ENCODE measurements around the gene ZNF652. TPM values are rescaled to one million over a fixed set of nuclear protein-coding genes. Genes with fewer than 3 reads are reported as not detected.

The ZNF652 gene
- total and polyA plus RNA-seq, 2 of the 4 experiments (the other 2 are of a cell fraction): 3.6 to 8.8 TPM

DNA sequence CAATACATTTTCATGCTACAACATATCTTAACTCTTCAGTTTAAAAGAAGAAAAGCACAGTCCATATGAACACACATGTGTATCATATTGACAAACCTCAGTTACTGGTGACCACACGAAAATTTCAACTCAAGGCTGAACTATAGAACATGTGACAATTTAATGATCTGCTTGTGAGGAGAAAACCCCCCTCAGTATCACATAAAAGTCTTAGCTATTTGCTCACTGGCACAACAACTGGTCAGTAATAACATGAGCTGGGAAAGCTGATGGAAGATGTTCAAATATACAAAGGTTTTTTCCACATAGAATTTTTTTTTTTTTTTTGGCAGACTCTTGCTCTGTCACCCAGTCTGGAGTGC, 19.5 kb downstream of the ZNF652 start:
- Histone ChIP-seq H2AK5ac (ENCODE audit: low read depth, low read length) (no peak overlapping the region), H2BK15ac (ENCODE audit: low read depth, low read length) (peak overlapping the region; percentile 61; the same call in 1 of the 3 replicates), H4K91ac (ENCODE audit: insufficient read depth, low read depth, low read length) (no peak overlapping the region), H3K18ac (ENCODE audit: low read depth, low read length) (no peak overlapping the region), H3K56ac (ENCODE audit: extremely low read depth, insufficient read depth, low read length) (no peak overlapping the region), H3K36me3 (ENCODE audit: control insufficient read depth, insufficient read depth, low read length) (no peaks in the 10 kb centered on the region), H2BK5ac (ENCODE audit: low read depth, low read length, poor library complexity, severe bottlenecking) (peak overlapping the region; percentile 62), H2BK20ac (ENCODE audit: low read depth, low read length) (peak overlapping the region; percentile 72; the same call in 1 of the 2 replicates), H3K79me1 (ENCODE audit: low read depth in 1 of 2, low read length in 2 of 2) (peaks cover 24 to 78% of the 10 kb centered on the region in 2 experiments), H3K9ac (ENCODE audit: low read depth, low read length) (no peak overlapping the region; the same call in 1 of the 2 replicates), H2AFZ (replicated peaks; ENCODE audit: low read length, poor library complexity) (no peak overlapping the region), H4K20me1 (ENCODE audit: insufficient read depth, low read length) (peaks cover 66% of the 10 kb centered on the region), H3K23ac (ENCODE audit: low read depth, low read length) (no peak overlapping the region; the same call in 1 of the 2 replicates), H3K14ac (replicated peaks; ENCODE audit: low read depth, low read length) (peak overlapping the region; percentile 92), H3K4me3 (ENCODE audit: insufficient read depth, low read depth, low read length) (no peak overlapping the region), H2BK120ac (ENCODE audit: low read depth, low read length) (peak overlapping the region; percentile 49), H2AK9ac (replicated peaks; ENCODE audit: low read depth, low read length, poor library complexity) (no peak overlapping the region), H3K4me2 (ENCODE audit: low read depth, low read length) (peak overlapping the region; percentile 80), H3K4me1 (ENCODE audit: control insufficient read depth, insufficient read depth, low read length) (peaks cover 8% of the 10 kb centered on the region; the same call in 1 of the 2 replicates), H4K5ac (ENCODE audit: low read depth, low read length) (no peak overlapping the region), H3K9me3 (ENCODE audit: control insufficient read depth, insufficient read depth, low read length) (no peaks in the 10 kb centered on the region), H3K27ac (ENCODE audit: insufficient read depth, low read length) (no peak overlapping the region), H4K8ac (ENCODE audit: low read depth in 2 of 2, low read length in 2 of 2) (no peak overlapping the region), H3K9me1 (ENCODE audit: insufficient read depth, low read length) (peaks cover 6% of the 10 kb centered on the region), H3K4ac (ENCODE audit: low read depth, low read length) (no peak overlapping the region), H3K27me3 (ENCODE audit: control insufficient read depth, insufficient read depth, low read length) (no peaks in the 10 kb centered on the region)
- no peak for DNase-seq
- BruUV-seq (replicated peaks): no TSS peak
- ChIA-PET CTCF (interaction anchor here (0.6 to 0.7 kb wide), 3 partner anchors 49 to 406 kb away, joined by 3 to 7 read pairs (median 6); no protein-coding TSS in a partner anchor), POLR2A (ENCODE audit: unreplicated experiment) (interaction anchor here (0.7 kb wide), 1 partner anchor 248 kb away, joined by 9 read pairs; no protein-coding TSS in a partner anchor)
- dilution Hi-C loops (cut with HindIII; ENCODE audit: low sequenced_read_pairs, unreplicated experiment) (no loop called here), in situ Hi-C loops (cut with MboI; ENCODE audit: low sequenced_read_pairs) (no loop called here), intact Hi-C loops (cut with micrococcal nuclease) (no loop called here)
- WGBS, 2 experiments (ENCODE audit: extremely low coverage in 2 of 2, insufficient read length in 1 of 2): no CpG with 5 or more reads among the region's 1 CpG
- TF ChIP-seq RAD21 (IDR thresholded peaks at IDR 0.05; ENCODE audit: low read length): no peak
- TF ChIP-seq RCOR1 (IDR thresholded peaks at IDR 0.05; ENCODE audit: insufficient replicate concordance, low read length): no peak
- no peak for TF ChIP-seq MAFK (IDR thresholded peaks at IDR 0.05; ENCODE audit: low read depth, low read length)
- TF ChIP-seq POLR2A (IDR thresholded peaks at IDR 0.05; ENCODE audit: low read depth, low read length): no peak
- no peak for TF ChIP-seq NFE2L2 (IDR thresholded peaks at IDR 0.05; ENCODE audit: low read depth, low read length)
- no peak for TF ChIP-seq MXI1 (IDR thresholded peaks at IDR 0.05; ENCODE audit: borderline replicate concordance, low read depth, low read length)
- TF ChIP-seq FOS (IDR thresholded peaks at IDR 0.05; ENCODE audit: low read depth, low read length): no peak
- no peak for TF ChIP-seq CEBPB (IDR thresholded peaks at IDR 0.05; ENCODE audit: low read depth, low read length)
- TF ChIP-seq, protein P1, sequence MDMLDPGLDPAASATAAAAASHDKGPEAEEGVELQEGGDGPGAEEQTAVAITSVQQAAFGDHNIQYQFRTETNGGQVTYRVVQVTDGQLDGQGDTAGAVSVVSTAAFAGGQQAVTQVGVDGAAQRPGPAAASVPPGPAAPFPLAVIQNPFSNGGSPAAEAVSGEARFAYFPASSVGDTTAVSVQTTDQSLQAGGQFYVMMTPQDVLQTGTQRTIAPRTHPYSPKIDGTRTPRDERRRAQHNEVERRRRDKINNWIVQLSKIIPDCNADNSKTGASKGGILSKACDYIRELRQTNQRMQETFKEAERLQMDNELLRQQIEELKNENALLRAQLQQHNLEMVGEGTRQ (IDR thresholded peaks at IDR 0.05; ENCODE audit: low read depth, low read length): no peak
- TF ChIP-seq SMC3 (IDR thresholded peaks at IDR 0.05; ENCODE audit: low read depth, low read length): no peak
- TF ChIP-seq MAZ (IDR thresholded peaks at IDR 0.05; ENCODE audit: borderline replicate concordance, low read depth, low read length): no peak
- TF ChIP-seq CHD1 (IDR thresholded peaks at IDR 0.05; ENCODE audit: low read depth, low read length): no peak
- TF ChIP-seq BHLHE40 (IDR thresholded peaks at IDR 0.05; ENCODE audit: low read depth, low read length): no peak
- TF ChIP-seq, protein P2, sequence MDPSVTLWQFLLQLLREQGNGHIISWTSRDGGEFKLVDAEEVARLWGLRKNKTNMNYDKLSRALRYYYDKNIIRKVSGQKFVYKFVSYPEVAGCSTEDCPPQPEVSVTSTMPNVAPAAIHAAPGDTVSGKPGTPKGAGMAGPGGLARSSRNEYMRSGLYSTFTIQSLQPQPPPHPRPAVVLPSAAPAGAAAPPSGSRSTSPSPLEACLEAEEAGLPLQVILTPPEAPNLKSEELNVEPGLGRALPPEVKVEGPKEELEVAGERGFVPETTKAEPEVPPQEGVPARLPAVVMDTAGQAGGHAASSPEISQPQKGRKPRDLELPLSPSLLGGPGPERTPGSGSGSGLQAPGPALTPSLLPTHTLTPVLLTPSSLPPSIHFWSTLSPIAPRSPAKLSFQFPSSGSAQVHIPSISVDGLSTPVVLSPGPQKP (IDR thresholded peaks at IDR 0.05; ENCODE audit: borderline replicate concordance, low read depth, low read length): no peak
- no peak for TF ChIP-seq CTCF (conservative IDR thresholded peaks at IDR 0.05; ENCODE audit: low read depth, low read length)
- no peak for TF ChIP-seq RFX5 (IDR thresholded peaks at IDR 0.05; ENCODE audit: low read depth, low read length)
- ATAC-seq (ENCODE audit: low read depth): no peak

All from IMR-90 (cell line).